ENCODE results near the gene VPS13C.

VPS13C gene

GRCh38 chr15:61916104-61916503 lies 144.1 kb downstream of the VPS13C start:
- H3K9ac ChIP-seq (ENCODE audit: low read depth, low read length, poor library complexity, severe bottlenecking) = no peak overlapping the region
- no peaks in the 10 kb centered on the region for H3K9me2 ChIP-seq (replicated peaks; ENCODE audit: low read depth, low read length)
- no peaks in the 10 kb centered on the region for H3K27me3 ChIP-seq (ENCODE audit: insufficient read depth, low read length, poor library complexity, severe bottlenecking)
- TF ChIP-seq EZH2phosphoT487 (IDR thresholded peaks at IDR 0.05; ENCODE audit: borderline replicate concordance) = no peak
- TF ChIP-seq, protein P1, sequence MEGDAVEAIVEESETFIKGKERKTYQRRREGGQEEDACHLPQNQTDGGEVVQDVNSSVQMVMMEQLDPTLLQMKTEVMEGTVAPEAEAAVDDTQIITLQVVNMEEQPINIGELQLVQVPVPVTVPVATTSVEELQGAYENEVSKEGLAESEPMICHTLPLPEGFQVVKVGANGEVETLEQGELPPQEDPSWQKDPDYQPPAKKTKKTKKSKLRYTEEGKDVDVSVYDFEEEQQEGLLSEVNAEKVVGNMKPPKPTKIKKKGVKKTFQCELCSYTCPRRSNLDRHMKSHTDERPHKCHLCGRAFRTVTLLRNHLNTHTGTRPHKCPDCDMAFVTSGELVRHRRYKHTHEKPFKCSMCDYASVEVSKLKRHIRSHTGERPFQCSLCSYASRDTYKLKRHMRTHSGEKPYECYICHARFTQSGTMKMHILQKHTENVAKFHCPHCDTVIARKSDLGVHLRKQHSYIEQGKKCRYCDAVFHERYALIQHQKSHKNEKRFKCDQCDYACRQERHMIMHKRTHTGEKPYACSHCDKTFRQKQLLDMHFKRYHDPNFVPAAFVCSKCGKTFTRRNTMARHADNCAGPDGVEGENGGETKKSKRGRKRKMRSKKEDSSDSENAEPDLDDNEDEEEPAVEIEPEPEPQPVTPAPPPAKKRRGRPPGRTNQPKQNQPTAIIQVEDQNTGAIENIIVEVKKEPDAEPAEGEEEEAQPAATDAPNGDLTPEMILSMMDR (conservative IDR thresholded peaks at IDR 0.05; ENCODE audit: low read length) = no peak
- H3K4me1 ChIP-seq (ENCODE audit: insufficient read depth, low read length, poor library complexity, severe bottlenecking) = no peaks in the 10 kb centered on the region
- H4K20me1 ChIP-seq (ENCODE audit: insufficient read depth, low read length, poor library complexity, severe bottlenecking) = no peaks in the 10 kb centered on the region
- H3K79me2 ChIP-seq (ENCODE audit: insufficient read depth, low read length) = no peaks in the 10 kb centered on the region
- H3K4me3 ChIP-seq (ENCODE audit: low read length, poor library complexity, severe bottlenecking) = no peak overlapping the region
- no peaks in the 10 kb centered on the region for H3F3A ChIP-seq (ENCODE audit: low read depth)
- H2AFZ ChIP-seq (ENCODE audit: low read length) = no peak overlapping the region
- no peaks in the 10 kb centered on the region for H3K9me3 ChIP-seq (ENCODE audit: insufficient read depth, low read depth, low read length)
- H3K4me2 ChIP-seq (ENCODE audit: low read depth, low read length, poor library complexity, severe bottlenecking) = no peak overlapping the region
- H3K36me3 ChIP-seq (ENCODE audit: insufficient read depth, low read length) = peaks cover 57% of the 10 kb centered on the region

DNA sequence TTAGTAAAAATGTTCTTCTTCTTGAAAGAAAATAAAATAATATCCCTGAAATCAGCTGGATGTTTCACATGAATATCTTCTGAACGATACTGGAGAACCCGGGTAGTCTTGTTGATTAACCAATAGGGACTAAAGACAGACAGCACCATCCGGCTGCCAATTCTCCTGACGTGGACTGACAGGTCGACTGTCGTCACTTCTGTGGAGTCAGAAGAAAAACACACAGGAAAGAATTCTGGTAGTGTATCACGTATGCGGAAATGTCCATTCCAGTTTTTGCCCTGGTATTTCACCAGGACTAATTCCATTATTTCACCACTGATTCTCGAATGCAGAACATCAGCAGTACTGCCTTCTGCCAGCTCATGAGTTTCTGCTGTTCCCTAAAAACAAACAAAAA lies 144.6 kb downstream of the VPS13C start:
- H4K20me1 ChIP-seq (ENCODE audit: insufficient read depth, low read length, poor library complexity, severe bottlenecking) = no peaks in the 10 kb centered on the region
- TF ChIP-seq, protein P1 (conservative IDR thresholded peaks at IDR 0.05; ENCODE audit: low read length) = no peak
- no peak for TF ChIP-seq EZH2phosphoT487 (IDR thresholded peaks at IDR 0.05; ENCODE audit: borderline replicate concordance)
- peaks cover 54% of the 10 kb centered on the region for H3K36me3 ChIP-seq (ENCODE audit: insufficient read depth, low read length)

DNA sequence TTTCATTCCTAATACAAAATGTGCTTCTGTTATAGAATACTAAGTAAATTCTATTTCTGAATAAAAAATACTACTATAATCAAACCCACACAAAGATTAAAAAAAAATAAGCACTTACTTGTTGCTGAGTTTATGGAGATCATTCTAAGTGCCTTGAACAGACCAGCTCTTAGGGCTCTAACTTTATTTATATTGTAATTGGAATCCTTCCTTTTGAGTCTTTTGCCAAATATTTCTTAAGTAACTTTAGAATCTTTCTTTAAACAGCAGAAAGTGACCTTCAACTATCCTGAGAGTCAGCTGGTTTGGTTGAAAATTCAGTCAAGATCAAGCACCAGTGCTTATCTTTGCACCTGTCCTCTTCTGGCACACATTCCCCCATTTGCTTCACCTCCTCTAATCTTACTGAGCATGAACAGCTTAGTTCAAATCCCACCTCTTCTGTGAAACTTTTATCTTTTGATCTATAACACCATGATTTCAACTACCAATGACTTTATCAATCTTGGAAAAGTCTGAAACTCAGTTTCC lies 149.3 kb downstream of the VPS13C start:
- Histone ChIP-seq H3K9ac (ENCODE audit: low read depth, low read length, poor library complexity, severe bottlenecking) (no peak overlapping the region), H3K9me2 (replicated peaks; ENCODE audit: low read depth, low read length) (no peaks in the 10 kb centered on the region), H3K36me3 (ENCODE audit: insufficient read depth, low read length) (peaks cover 48% of the 10 kb centered on the region), H2AFZ (ENCODE audit: low read length) (no peak overlapping the region), H3K4me2 (ENCODE audit: low read depth, low read length, poor library complexity, severe bottlenecking) (no peak overlapping the region), H3F3A (ENCODE audit: low read depth) (no peaks in the 10 kb centered on the region), H3K4me1 (ENCODE audit: insufficient read depth, low read length, poor library complexity, severe bottlenecking) (no peaks in the 10 kb centered on the region), H3K4me3 (ENCODE audit: low read length, poor library complexity, severe bottlenecking) (no peak overlapping the region), H3K79me2 (ENCODE audit: insufficient read depth, low read length) (no peaks in the 10 kb centered on the region), H3K9me3 (ENCODE audit: insufficient read depth, low read depth, low read length) (no peaks in the 10 kb centered on the region), H3K27me3 (ENCODE audit: insufficient read depth, low read length, poor library complexity, severe bottlenecking) (no peaks in the 10 kb centered on the region), H4K20me1 (ENCODE audit: insufficient read depth, low read length, poor library complexity, severe bottlenecking) (no peaks in the 10 kb centered on the region)
- TF ChIP-seq, protein P1 (conservative IDR thresholded peaks at IDR 0.05; ENCODE audit: low read length) = no peak
- no peak for TF ChIP-seq EZH2phosphoT487 (IDR thresholded peaks at IDR 0.05; ENCODE audit: borderline replicate concordance)

More for the DNA sequence above, 144.6 kb downstream of the VPS13C start:
- Histone ChIP-seq H3K9ac (ENCODE audit: low read depth, low read length, poor library complexity, severe bottlenecking) (no peak overlapping the region), H3K4me3 (ENCODE audit: low read length, poor library complexity, severe bottlenecking) (no peak overlapping the region), H3K9me3 (ENCODE audit: insufficient read depth, low read depth, low read length) (no peaks in the 10 kb centered on the region), H3K4me1 (ENCODE audit: insufficient read depth, low read length, poor library complexity, severe bottlenecking) (no peaks in the 10 kb centered on the region), H3K9me2 (replicated peaks; ENCODE audit: low read depth, low read length) (no peaks in the 10 kb centered on the region), H3F3A (ENCODE audit: low read depth) (no peaks in the 10 kb centered on the region), H3K79me2 (ENCODE audit: insufficient read depth, low read length) (no peaks in the 10 kb centered on the region), H3K4me2 (ENCODE audit: low read depth, low read length, poor library complexity, severe bottlenecking) (no peak overlapping the region), H3K27me3 (ENCODE audit: insufficient read depth, low read length, poor library complexity, severe bottlenecking) (no peaks in the 10 kb centered on the region), H2AFZ (ENCODE audit: low read length) (no peak overlapping the region)
